Stimulated activated CD4-positive, alpha-beta T cell treated with anti-CD3 and anti-CD28 coated beads, TNF-alpha, amount 100 ng/mL, for 1 hour (primary cell): ENCODE data around the gene PCDHAC1.
"Not testable (repeated sequence)": the region's sequence is repeated elsewhere in the genome, so short reads cannot be mapped to it uniquely, and the experiment has no call there.

ENCODE experiments used
- DNase-seq, 3 donors: peaks; one replicate each; pipeline ENCODE4 v3.0.0-alpha.2; 2020; ENCODE audit warnings: low read depth in 3 of 3, low spot score in 1 of 3

Gene PCDHAC1, protein sequence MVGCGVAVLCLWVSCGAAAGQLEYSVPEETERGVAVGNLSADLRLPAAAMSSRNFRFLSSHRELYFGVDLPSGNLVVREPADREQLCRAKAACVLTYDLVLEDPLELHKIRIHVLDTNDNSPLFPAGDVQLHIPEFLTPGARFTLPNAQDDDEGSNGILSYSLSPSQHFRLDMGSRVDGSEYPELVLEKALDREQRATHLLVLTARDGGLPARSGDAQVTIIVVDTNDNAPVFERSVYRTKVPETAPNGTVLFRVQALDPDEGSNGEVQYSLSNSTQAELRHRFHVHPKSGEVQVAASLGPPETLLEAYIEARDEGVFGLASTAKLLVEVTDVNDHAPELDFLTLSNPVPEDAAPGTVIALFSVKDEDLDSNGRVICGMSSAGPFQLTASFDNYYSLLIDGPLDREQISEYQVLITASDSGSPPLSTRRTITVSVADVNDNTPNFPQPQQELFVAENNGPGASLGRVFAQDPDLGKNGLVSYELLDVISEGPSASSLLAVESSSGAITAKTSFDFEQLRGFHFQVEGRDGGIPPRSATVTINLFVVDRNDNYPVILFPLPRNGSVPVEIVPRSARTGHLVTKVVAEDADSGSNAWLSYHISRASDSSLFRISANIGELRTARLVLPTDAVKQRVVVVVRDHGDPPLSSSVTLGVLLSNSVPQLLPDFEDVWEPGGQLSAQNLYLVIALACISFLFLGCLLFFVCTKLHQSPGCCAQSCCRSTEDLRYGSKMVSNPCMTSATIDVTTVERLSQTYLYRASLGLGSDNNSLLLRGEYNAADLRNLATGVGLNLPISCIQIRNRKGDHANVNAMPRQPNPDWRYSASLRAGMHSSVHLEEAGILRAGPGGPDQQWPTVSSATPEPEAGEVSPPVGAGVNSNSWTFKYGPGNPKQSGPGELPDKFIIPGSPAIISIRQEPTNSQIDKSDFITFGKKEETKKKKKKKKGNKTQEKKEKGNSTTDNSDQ

GRCh38 chr5:140925806-140926442 lies at the start of gene PCDHAC1:
TSS of gene PCDHAC1 (plus strand) at chr5:140926299. CDS start at chr5:140926893, 594 bp downstream.
- no peak for DNase-seq

GRCh38 chr5:140876541-140877261 lies 49.4 kb upstream of the PCDHAC1 start:
- not testable (repeated sequence) for DNase-seq

DNA sequence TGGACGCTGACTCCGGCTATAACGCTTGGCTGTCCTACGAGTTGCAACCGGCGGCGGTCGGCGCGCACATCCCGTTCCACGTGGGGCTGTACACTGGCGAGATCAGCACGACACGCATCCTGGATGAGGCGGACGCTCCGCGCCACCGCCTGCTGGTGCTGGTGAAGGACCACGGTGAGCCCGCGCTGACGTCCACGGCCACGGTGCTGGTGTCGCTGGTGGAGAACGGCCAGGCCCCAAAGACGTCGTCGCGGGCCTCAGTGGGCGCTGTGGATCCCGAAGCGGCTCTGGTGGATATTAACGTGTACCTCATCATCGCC lies 48.9 kb upstream of the PCDHAC1 start:
- DNase-seq: no peak

- DNase-seq: no peak
These were observed 44.1 kb upstream of the PCDHAC1 start, which contains the start of gene PCDHA13 for GRCh38 chr5:140881889-140882590. TSS of gene PCDHA13 (plus strand) at chr5:140882124. CDS start at chr5:140882269, 145 bp downstream.

DNA sequence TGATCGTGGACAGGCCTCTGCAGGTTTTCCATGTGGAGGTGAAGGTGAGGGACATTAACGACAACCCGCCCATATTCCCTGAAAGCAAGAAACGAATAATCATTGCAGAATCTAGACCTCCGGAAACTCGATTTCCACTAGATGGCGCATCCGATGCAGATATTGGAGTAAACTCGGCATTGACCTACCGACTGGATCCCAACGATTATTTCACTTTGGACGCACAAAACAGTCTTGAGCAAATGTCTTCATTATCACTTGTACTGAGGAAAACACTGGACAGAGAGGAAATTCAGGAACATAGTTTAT lies 43.6 kb upstream of the PCDHAC1 start:
- DNase-seq: no peak

DNA sequence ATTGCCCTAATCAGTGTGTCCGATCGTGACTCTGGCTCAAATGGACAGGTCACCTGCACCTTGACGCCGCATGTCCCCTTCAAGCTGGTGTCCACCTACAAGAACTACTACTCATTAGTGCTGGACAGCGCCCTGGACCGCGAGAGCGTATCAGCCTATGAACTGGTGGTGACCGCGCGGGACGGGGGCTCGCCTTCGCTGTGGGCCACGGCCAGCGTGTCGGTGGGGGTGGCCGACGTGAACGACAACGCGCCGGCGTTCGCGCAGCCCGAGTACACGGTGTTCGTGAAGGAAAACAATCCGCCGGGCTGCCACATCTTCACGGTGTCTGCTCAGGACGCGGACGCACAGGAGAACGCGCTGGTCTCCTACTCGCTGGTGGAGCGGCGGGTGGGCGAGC lies 42.7 kb upstream of the PCDHAC1 start:
- DNase-seq: no peak

DNA sequence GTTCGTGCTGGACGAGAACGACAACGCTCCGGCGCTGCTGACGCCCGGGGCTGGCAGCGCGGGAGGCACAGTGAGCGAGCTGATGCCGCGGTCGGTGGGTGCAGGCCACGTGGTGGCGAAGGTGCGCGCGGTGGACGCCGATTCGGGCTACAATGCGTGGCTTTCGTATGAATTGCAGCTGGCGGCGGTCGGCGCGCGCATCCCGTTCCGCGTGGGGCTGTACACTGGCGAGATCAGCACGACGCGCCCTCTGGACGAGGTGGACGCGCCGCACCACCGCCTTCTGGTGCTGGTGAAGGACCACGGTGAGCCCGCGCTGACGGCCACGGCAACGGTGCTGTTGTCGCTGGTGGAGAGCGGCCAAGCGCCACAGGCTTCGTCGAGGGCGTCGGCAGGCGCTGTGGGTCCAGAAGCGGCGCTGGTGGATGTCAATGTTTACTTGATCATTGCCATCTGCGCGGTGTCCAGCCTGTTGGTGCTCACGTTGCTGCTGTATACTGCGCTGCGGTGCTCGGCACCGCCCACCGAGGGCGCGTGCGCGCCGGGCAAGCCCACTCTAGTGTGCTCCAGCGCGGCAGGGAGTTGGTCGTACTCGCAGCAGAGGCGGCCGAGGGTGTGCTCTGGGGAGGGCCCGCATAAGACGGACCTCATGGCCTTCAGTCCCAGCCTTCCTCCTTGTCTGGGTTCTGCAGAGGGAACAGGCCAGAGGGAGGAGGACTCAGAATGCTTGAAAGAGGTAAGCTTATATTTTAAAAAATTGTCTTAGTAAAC lies 42.0 kb upstream of the PCDHAC1 start:
- DNase-seq: no peak

DNA sequence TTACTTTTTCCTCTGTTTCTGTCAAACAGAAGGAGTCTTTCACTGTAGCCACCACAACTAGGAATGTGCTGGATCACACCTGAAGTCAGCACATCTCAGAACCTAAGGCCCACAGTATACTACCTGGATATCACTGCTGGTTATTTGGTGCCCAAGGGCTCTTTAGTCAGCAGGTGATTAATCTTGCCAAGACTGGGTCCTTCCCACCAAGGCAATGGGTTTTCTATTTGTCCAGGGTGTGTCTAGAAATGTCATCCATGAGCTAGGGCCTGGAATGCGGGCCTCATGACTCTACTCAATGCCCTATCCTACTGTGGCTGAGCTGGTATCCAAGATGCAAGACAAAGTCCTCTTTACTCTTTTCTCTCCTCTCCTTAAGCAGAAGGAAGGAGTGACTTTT lies 9.8 kb upstream of the PCDHAC1 start:
- no peak for DNase-seq

- DNase-seq: no peak
These were observed 2.5 kb upstream of the PCDHAC1 start for GRCh38 chr5:140923601-140924000.

GRCh38 chr5:140926443-140927227 lies 536 bp downstream of the PCDHAC1 start:
- DNase-seq: no peak

DNA sequence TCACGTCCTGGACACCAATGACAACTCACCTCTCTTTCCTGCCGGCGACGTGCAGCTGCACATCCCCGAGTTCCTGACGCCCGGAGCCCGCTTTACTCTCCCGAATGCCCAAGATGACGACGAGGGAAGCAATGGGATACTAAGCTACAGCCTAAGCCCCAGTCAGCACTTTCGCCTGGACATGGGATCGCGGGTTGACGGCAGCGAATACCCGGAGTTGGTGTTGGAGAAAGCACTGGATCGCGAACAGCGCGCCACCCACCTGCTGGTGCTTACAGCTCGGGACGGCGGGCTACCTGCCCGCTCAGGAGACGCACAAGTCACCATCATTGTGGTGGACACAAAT lies 1.1 kb downstream of the PCDHAC1 start:
- DNase-seq: no peak

DNA sequence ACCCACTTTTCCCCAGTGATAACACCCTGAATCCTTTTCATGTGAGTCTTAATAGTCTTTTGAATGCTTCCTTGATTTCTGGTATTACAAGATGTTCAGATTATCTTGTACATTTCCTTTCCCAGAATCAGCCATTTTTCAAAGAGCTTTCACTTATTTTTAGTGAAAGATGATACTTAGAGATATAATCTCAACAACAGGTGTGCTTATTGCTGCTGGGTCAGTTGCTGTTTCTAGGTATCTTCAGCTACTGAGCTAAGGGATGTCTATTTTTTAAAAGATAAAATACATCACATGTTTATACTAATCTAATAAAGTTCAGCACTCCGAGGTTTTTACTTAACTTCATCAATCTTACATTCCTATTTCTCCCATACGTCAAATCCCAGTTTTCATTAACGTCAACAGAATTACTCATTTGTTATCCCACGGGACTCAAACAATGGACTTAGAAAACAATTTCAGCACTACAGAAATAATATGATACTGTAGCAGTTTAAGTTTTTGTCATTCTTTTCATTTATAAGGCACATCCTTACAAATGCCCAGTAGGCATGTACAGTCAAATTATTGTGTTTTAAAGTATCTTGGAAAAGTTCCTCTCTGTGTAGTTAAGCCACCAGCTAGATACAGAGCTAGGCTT lies 9.0 kb downstream of the PCDHAC1 start:
- DNase-seq: no peak

GRCh38 chr5:140946578-140946977 lies 20.5 kb downstream of the PCDHAC1 start:
- no peak for DNase-seq

- DNase-seq: no peak
These were observed 25.5 kb downstream of the PCDHAC1 start for GRCh38 chr5:140951636-140952035.

DNA sequence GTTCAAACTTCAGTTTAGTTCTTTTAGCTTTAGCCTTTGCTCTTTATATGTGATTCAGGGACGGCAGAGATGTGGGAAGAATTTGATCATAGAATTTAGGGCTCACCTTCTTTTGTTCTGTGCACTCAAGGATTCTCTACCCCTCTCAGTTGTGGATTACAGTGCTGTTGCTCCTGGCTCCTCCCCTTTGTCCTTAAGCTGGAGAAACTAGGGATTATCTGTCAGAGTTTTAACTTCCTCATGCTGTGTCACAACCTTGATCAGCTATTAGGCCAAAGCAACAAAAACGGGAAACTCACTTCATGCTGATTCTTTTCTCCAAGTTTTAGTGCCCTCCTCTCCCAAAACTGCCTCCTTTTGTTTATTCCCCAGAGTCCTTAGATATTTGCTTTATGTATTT lies 27.1 kb downstream of the PCDHAC1 start:
- DNase-seq: no peak

- DNase-seq: no peak
These were observed 36.1 kb downstream of the PCDHAC1 start for GRCh38 chr5:140962190-140962589.

GRCh38 chr5:140964356-140964755 lies 38.3 kb downstream of the PCDHAC1 start:
- DNase-seq: no peak

DNA sequence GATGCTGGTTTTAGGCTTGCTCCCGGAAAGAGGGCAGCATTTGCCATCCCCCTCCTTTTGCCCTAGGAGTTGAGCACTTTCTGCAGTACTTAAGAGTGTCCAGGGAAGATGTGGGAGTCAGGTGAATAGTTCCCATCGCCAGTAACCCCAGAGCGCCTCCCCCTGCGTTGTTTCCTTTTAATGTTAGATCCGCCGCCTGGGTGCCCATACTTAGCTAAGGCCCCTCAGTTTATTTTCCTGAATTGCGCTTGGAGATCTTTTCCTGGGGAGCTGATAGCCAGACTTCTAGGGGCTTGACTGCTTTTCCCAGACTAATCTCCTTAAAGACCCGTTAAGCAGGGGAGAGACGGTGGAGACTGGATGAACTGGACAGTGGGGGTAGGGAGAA lies 39.8 kb downstream of the PCDHAC1 start:
- no peak for DNase-seq
